Peyer's patch (tissue), 4 donors: ENCODE results near the gene ABCA2. TPM values are rescaled to one million over a fixed set of nuclear protein-coding genes. Genes with fewer than 3 reads are reported as not detected.

Source experiments
- DNase-seq, 3 donors: peaks; one replicate each; pipeline ENCODE4 v3.0.0-alpha.2; 2017 to 2019
- H3K27ac ChIP-seq, 4 donors: fragments of 200-600 bp; sonication (generic); one replicate each; pipeline ENCODE4 v1.5.1; 2016 to 2019
- H3K27me3 ChIP-seq, 2 donors: fragments of 200-600 bp; sonication (generic); one replicate each; pipeline ENCODE4 v1.5.1; 2019
- H3K36me3 ChIP-seq, 3 donors: fragments of 200-600 bp; sonication (generic); one replicate each; pipeline ENCODE4 v1.5.1; 2016 to 2019
- H3K4me1 ChIP-seq, 4 donors: fragments of 200-600 bp; sonication (generic); one replicate each; pipeline ENCODE4 v1.5.1; 2016 to 2019
- H3K4me3 ChIP-seq, 4 donors: fragments of 200-600 bp; sonication (generic); 1 replicate in 3 of 4; 2 replicates in 1 of 4; pipeline ENCODE4 v1.5.1; 2016 to 2019; ENCODE audit warnings: mild to moderate bottlenecking in 1 of 4
- H3K9me3 ChIP-seq, 4 donors: fragments of 200-600 bp; sonication (generic); one replicate each; pipeline ENCODE4 v1.5.1; 2016 to 2019; ENCODE audit warnings: mild to moderate bottlenecking in 1 of 4
- POLR2A ChIP-seq, 2 donors: fragments of 450-650 bp; IDR thresholded peaks; one replicate each; pipeline ENCODE4 v1.5.1; 2017; ENCODE audit warnings: antibody characterized with exemption in 2 of 2, mild to moderate bottlenecking in 2 of 2, moderate library complexity in 2 of 2
- total RNA-seq, 4 donors: library from RNA; depleted of rRNA; stranded (reverse); fragments of >200 nt; gene quantifications; one replicate each; pipeline ENCODE4 v1.1.0, GENCODE V29; 2016
- TF ChIP-seq, protein P1 (sequence below), 6 experiments: fragments of 450-650 bp in 4 of 6; fragments of 200-600 bp in 2 of 6; sonication (generic) in 1 of 6; IDR thresholded peaks; one replicate each; pipeline ENCODE4 v1.5.1; 2017 to 2019; ENCODE audit warnings: antibody characterized with exemption in 6 of 6, mild to moderate bottlenecking in 3 of 6, moderate library complexity in 1 of 6

Gene ABCA2
- total RNA-seq, 4 donors from 2014 or later = 46.4 to 69.0 (median 49.0) TPM

DNA sequence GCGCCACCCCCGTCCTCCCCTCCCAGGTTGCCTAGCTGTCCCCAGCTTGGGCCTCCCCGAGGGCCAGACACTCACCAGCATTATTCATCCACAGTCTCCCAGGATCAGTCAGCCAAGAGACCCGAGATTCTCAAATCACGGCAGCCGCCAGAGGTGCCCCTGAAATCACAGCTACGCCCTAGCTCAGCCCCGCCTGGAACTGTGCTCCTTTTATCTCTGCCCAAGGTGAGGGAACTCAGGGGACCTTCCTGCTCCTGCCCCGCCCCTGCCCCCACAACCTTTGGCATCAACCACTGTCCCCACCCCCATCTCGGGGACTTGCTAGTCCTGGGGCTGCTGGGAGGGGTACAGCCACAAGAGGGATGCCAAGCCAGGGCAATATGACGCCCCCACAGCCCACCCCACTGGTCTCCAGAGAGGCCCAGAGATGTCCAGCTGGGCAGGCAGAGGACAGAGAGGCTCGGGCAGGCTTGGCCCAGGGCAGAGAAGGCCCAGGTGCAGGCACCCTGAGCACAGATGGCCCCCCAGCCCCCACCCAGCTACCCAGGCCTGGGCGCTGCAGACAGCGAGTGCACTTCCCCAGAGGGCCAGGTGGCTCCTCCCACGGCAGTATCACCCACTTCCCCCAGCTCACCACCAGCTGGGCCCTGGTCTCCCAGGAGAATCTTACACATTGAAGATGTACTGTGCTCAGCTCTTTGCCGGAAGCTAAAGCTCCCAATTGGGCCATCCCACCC is 4.0 kb upstream of the ABCA2 start, which contains the start of gene FUT7:
FUT7 (minus strand) TSS at position 185 of the 737 bp plus-strand sequence; CDS start at position 88, 97 bp downstream.
- Histone ChIP-seq H3K4me1 (peaks cover 14 to 61% (median 57%) of the 10 kb centered on the region in 4 donors), H3K4me3 (peak within 1 kb of the TSS in 1 of 4 donors; percentile 16), H3K27ac (peak within 1 kb of the TSS in 1 of 4 donors; percentile 78)

DNA sequence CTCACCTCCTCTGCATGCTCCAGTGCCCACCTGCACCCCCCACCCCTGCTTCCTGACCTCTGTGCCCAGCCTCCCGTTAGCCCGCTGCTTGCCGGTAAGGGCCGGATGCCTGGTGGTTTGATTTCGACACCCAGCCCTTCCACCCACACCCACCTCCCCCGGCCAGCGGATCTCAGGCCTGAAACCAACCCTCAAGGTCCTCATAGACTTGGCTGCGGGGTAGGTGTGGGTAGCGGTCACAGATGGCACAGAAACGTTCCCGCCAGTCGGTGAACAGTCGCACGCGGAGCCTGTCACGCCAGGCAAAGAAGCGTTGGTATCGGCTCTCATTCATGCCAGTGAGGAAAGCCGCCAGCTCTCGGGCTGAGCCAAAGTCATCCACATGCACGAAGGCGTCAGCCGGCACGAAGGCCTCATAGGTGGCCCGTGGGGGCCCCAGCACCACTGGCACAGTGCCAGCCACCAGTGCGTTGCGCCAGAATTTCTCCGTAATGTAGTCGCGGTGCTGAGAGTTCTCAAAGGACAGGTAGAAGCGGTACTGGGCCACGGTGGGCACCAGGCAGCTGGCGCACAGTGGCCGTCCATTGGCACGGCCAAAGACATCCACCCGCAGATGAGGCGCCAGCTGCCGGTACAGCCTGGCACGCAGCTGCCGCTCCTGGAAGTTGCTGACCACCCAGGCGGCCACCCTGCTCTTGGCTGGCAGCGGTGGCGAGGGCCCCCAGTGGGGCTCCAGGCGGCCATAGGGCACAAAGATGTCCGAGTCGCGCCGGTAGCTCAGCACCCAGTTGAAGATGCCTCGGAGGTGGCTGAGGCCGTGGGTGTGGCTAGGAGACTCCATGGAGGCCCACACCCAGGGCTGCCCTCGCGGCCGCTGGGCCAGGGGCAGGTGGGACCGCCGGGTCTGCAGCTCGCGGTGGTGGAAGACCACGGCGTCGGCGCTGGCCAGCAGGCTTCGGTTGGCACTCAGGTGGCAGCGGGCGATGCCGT is 2.8 kb upstream of the ABCA2 start:
- peak overlapping the region in 1 of 4 donors; percentile 24 for H3K4me3 ChIP-seq
- peaks cover 14 to 71% (median 59%) of the 10 kb centered on the region in 4 donors for H3K4me1 ChIP-seq
- DNase-seq = peak in 2 of 3 donors; percentile 83 to 87
- peak overlapping the region in 1 of 4 donors; percentile 78 for H3K27ac ChIP-seq
- TF ChIP-seq, protein P1, sequence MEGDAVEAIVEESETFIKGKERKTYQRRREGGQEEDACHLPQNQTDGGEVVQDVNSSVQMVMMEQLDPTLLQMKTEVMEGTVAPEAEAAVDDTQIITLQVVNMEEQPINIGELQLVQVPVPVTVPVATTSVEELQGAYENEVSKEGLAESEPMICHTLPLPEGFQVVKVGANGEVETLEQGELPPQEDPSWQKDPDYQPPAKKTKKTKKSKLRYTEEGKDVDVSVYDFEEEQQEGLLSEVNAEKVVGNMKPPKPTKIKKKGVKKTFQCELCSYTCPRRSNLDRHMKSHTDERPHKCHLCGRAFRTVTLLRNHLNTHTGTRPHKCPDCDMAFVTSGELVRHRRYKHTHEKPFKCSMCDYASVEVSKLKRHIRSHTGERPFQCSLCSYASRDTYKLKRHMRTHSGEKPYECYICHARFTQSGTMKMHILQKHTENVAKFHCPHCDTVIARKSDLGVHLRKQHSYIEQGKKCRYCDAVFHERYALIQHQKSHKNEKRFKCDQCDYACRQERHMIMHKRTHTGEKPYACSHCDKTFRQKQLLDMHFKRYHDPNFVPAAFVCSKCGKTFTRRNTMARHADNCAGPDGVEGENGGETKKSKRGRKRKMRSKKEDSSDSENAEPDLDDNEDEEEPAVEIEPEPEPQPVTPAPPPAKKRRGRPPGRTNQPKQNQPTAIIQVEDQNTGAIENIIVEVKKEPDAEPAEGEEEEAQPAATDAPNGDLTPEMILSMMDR (IDR thresholded peaks at IDR 0.05) = no peak
- no peak for TF ChIP-seq POLR2A (IDR thresholded peaks at IDR 0.05)
- H3K9me3 ChIP-seq = no peaks in the 10 kb centered on the region
- no peaks in the 10 kb centered on the region for H3K36me3 ChIP-seq
- H3K27me3 ChIP-seq = no peaks in the 10 kb centered on the region

More for the DNA sequence above, 4.0 kb upstream of the ABCA2 start, which contains the start of gene FUT7:
- DNase-seq = peak in 1 of 3 donors; percentile 75
- no peaks in the 10 kb centered on the region for H3K36me3 ChIP-seq
- no peaks in the 10 kb centered on the region for H3K27me3 ChIP-seq
- TF ChIP-seq, protein P1 (IDR thresholded peaks at IDR 0.05) = no peak
- no peak for TF ChIP-seq POLR2A (IDR thresholded peaks at IDR 0.05)
- H3K9me3 ChIP-seq = no peaks in the 10 kb centered on the region

DNA sequence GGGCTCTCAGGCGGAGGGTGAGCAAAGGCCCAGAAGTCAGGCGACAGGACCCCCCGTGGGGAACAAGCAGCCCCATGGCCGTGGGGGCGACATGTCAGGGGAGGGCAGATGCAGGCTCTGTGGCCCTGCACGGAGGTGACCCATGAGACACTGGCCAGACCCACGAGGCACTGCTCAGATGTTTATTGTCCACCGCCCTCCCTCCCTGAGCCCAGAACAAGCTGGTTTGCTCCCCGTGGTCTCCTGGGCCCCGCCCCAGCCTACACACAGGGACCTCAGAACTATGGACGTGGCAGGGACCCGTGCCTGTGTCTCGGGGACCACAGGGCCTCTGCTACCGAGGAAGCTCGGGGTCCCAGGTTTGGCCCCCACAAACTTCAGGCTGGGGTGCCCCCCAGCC is 2.0 kb upstream of the ABCA2 start:
- peak overlapping the region in 1 of 4 donors; percentile 78 for H3K27ac ChIP-seq
- no peaks in the 10 kb centered on the region for H3K27me3 ChIP-seq
- H3K36me3 ChIP-seq = no peaks in the 10 kb centered on the region
- no peak for TF ChIP-seq POLR2A (IDR thresholded peaks at IDR 0.05)
- TF ChIP-seq, protein P1 (IDR thresholded peaks at IDR 0.05) = no peak
- H3K4me1 ChIP-seq = peaks cover 14 to 73% (median 56%) of the 10 kb centered on the region in 4 donors
- H3K4me3 ChIP-seq = peak overlapping the region in 1 of 4 donors; percentile 24
- no peak for DNase-seq
- H3K9me3 ChIP-seq = no peaks in the 10 kb centered on the region

DNA sequence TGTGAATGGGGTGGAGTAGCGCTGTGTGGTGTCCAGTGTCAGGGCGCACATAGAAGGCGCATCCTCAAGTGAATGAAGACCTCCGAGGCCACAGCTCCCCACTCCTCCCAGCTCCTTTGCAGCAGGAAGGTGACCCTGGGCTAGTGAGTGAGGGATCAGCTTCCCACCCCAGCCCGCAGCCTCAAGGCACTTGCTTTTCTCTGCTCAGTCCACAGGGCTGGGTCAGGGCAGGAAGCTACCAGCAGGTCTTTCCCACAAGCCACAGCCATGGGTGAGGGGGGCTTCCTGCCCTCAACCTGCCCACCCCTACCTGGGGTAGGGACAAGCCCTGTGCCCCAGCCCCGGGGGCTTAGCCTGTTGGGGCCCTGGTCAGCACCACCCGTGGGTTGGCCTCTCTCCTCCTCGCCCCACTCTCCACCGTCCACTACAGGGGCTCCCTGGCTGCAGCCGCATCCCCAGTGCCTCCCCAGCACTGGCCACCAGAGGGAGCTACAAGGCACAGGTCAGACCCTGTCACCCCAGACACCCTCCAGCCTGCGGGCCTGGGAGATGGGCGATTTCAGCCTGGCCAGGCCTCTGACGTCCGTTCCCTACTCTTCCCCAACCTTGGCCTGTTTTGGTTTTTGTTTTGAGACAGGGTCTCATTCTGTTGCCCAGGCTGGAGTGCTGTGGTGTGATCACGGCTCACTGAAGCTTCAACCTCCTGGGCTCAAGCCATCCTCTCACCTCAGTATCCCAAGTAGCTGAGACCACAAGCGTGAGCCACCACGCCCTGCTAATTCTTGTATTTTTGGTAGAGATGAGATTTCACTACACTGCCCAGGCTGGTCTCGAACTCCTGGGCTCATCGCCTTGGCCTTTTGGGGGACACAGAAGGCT is 1.3 kb upstream of the ABCA2 start:
- H3K4me1 ChIP-seq = peaks cover 14 to 67% (median 49%) of the 10 kb centered on the region in 4 donors
- H3K27me3 ChIP-seq = no peaks in the 10 kb centered on the region
- no peak for TF ChIP-seq POLR2A (IDR thresholded peaks at IDR 0.05)
- TF ChIP-seq, protein P1 (IDR thresholded peaks at IDR 0.05) = peak; percentile 68 to 84 (median 78)
- no peaks in the 10 kb centered on the region for H3K36me3 ChIP-seq
- no peaks in the 10 kb centered on the region for H3K9me3 ChIP-seq
- peak; percentile 82 to 91 (median 85) for DNase-seq
- H3K4me3 ChIP-seq = peak overlapping the region; percentile 50 to 86 (median 74)
- H3K27ac ChIP-seq = peak overlapping the region in 3 of 4 donors; percentile 69 to 78 (median 72)
